ENCODE data around the gene DOCK10. TPM values are rescaled to one million over a fixed set of nuclear protein-coding genes. Genes with fewer than 3 reads are reported as not detected.

DOCK10 gene
- total RNA-seq, 1 donor from 2014 or later = 2.3 TPM

DNA sequence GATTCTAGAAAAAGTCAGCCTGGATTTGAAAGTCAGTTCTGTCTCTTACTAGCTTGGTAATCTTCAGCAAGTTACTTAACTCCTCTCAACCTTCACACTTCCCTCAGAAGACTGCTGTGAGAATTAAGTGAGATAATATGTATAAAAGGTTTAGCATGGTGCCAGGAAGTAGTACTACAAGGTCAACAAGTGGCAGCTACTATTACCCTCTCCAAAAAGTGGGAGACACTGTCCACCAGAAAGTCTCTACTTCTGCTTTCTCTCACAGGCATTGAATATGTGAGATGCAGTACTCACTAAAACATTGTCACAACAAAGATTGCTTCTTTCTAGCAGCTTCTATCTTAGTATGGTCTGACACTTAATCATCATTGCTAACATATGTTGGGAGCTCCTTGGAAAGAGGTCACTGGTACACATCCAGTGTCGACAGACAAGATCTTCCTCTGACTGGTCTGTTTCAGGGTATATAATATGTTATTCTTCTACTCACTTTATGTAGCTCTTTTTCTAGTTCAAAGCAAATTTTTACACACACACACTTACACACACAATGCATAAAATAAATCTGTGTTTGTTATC is 47.9 kb downstream of the DOCK10 start:
- ATAC-seq (no peak), DNase-seq (ENCODE audit: missing footprints) (no peak)
- intact Hi-C loops (cut with DNase I) = no loop called here

DNA sequence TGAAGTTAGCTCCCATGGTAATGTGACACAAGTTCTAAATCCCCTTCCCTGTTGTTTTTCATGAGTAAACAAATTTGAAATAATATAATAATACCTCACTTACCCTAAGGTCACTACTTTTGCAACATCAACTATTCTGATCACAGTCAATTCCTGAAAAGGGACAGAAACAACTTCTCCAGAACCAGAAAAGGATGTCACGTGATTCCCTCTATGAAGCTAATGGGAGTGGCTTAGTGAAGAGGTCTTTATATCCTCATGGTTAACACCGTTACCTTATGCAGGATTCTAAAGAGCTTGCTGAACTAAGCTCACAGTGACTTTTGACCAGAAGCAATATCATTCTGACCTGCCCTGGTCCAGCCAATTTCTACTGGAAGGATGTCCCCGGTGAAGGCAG is 51.6 kb downstream of the DOCK10 start:
- DNase-seq (ENCODE audit: missing footprints) (no peak), ATAC-seq (no peak)
- intact Hi-C loops (cut with DNase I) = no loop called here

DNA sequence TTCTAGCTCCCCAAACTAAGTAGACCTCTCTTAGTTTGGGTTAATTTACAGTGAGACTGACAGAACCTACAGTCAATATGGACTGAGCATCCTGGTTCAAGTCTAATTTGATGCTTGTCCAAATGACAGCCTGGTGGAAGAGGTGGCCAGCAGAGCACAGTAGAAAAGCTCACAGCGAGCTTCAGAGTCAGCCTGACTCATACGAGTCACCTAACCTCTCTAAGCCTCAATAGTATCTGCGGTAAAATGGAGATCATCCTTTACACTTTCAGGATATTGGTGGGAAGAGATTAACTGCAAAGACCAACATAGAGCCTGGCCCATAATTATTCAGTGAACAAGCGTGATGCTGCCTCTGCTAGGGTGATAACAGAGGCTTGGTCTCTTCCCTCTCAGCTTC is 54.5 kb downstream of the DOCK10 start:
- ATAC-seq = no peak
- intact Hi-C loops (cut with DNase I) = no loop called here
- DNase-seq (ENCODE audit: missing footprints) = no peak

- intact Hi-C loops (cut with DNase I) = no loop called here
- DNase-seq (ENCODE audit: missing footprints) (no peak), ATAC-seq (no peak)
Measured at GRCh38 chr2:224986477-224986876, 55.8 kb downstream of the DOCK10 start.

DNA sequence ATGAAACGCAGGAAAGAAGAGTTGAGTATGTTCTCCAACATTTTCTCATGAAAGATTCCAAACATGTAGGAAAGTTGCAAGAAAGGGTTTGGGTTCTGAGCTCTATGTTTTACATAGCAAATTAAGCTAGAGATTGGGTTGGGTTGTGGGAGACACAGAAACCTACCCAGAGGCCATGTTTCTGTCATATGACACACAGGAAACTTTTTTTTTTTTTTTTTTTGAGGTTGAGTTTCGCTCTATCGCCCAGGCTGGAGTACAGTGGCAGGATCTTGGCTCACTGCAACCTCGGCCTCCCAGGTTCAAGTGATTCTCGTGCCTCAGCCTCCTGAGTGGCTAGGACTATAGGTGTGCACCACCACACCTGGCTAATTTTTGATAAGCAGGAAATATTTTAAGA is 57.6 kb downstream of the DOCK10 start:
- DNase-seq (ENCODE audit: missing footprints) (no peak), ATAC-seq (no peak)
- intact Hi-C loops (cut with DNase I) = loop anchor here (5.0 kb wide), 1 partner anchor 47 kb away; no protein-coding TSS in a partner anchor

DNA sequence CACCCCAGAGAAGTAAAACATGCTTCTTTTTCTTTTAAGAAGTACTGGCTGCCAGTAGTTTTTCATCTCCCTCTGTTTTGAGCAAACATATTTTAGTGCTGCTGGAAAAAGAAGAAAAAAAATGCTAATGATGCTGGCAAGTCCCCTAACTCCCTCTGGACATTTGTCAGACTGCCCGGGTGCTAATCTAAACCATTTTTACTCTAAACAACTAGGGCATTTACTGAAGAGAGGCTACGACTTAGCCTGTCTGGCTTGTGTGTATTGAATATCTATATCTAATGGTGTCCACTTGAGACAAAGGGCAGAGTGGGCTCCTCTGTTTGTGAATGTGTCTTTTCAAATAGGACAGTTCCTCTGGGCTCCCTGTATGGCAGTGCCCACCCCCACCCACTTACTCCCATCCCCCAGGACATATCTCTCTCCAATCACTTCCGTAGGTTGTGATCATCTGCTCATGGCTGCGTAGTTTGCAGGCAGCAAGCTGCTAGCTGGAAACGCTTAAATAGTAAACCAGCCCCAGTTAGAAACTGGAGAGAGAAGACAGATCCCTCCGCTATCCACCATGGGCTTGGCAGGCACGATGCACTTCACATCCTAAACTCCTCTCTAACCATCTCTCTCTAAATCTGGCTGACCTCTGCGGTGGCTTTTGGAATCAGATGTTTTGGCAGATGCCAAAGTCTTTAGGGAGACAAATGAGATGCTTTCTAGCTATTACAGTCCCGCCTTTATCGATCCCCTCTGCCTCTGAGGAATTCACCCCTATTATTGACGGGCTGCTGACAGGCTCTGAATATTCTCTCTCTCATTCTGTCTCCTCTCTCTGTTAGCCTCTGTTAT is 58.3 kb downstream of the DOCK10 start:
- intact Hi-C loops (cut with DNase I) = loop anchor here (5.0 kb wide), 1 partner anchor 47 kb away; no protein-coding TSS in a partner anchor
- DNase-seq (ENCODE audit: missing footprints) (no peak), ATAC-seq (peak; percentile 47)

DNA sequence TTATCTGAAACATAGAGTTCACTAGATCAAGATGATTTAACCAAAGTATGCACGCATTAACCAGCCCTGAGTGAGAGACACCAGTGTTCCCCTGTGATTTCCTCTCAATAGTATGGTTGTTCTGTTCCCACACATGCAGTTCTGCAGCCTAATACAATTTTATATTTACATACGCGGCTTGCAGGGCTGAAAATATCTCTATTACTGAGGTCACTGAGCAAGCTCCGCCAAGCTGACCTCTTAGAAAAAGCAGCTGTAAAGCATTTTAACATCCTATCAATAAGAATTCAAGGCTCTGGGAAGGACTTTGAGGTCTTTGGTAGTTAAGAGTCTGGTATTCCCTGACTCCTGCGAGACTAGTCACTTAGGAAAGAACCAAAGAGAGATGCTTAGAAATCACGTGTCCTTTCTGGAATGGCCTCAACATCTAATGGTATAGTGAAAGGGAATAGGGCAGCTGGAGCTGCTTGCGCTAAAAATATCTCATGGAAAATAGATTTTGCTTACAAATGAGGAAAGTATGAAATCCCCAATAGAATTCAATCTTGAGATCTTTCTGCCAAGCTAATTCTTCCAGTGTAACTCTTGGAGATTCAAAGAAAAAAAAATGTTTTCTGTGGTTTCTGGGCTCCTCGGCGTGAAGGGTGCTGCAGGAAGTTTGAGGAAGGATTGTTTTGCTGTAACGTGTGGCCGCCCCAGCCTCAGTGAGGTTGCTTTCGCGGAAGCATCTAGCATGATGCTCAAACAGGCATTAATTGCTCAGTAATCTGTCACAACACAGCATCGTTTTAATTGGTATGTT is 59.2 kb downstream of the DOCK10 start:
- DNase-seq (ENCODE audit: missing footprints) = no peak
- intact Hi-C loops (cut with DNase I) = loop anchor here (5.0 kb wide), 1 partner anchor 46 kb away; no protein-coding TSS in a partner anchor
- ATAC-seq = no peak

- intact Hi-C loops (cut with DNase I) = loop anchor here (5.0 kb wide), 1 partner anchor 45 kb away; no protein-coding TSS in a partner anchor
- no peak for DNase-seq (ENCODE audit: missing footprints)
- peak; percentile 57 for ATAC-seq
Measured at GRCh38 chr2:224982226-224982625, 60.0 kb downstream of the DOCK10 start.

DNA sequence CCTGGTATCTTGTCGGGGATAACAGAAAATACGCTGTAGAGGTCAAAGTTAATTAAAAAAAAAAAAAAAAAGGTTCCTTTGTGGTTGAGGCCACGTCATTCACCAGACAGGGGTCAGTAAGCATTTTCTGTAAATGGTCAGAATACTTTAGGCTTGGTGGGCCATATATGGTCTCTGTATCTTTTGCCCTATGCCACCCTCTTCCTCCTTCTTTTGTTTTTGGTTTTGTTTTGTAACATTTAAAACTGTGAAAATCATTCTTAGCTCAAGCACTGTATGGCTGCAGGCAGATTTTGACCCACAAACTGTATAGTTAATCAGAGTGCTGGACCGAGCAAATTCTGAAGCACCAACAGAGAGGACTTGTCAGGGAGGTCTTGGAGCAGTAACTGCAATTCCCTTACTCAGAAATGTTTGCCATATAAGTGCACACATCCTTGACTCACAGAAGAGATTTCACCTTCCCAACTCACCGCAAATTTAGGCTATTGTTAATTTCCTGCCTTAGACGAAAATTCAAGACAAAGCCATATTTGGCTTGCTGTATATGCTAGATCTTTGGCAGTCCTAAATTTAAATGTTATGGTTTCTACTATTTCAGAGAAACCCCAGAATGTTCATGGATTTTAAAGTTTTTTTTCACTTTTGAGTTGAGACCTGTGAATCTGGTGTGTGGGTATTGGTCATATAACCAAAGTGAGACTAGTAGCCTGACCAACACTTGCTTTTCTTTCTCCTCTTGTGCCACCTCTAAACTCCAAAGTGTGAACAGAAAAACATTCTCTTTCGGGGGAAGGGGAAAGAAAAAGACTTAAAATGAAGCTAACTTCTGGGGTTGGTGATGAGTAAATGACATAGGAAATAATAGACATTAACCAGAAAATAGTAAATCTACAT is 65.4 kb downstream of the DOCK10 start:
- no peak for DNase-seq (ENCODE audit: missing footprints)
- ATAC-seq = no peak
- intact Hi-C loops (cut with DNase I) = no loop called here

DNA sequence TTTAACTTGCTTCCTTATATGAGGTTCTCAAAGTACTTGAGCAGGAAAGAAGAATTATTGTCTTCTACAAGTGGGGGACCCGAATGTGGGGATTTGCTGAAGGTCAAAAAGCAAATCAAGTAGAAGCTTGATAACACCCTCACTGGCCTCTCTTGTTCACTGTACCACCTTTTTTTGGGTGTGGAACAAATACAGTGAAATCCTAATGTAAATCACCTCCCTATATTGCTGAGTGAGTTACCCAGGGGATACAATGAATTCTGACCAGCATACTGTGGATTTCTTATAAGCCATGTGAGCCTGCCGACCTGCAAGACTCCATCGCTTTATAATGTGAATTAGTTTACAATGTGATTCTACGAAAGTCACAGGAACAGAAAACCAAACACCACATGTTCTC is 66.5 kb downstream of the DOCK10 start:
- intact Hi-C loops (cut with DNase I) = no loop called here
- no peak for ATAC-seq

DNA sequence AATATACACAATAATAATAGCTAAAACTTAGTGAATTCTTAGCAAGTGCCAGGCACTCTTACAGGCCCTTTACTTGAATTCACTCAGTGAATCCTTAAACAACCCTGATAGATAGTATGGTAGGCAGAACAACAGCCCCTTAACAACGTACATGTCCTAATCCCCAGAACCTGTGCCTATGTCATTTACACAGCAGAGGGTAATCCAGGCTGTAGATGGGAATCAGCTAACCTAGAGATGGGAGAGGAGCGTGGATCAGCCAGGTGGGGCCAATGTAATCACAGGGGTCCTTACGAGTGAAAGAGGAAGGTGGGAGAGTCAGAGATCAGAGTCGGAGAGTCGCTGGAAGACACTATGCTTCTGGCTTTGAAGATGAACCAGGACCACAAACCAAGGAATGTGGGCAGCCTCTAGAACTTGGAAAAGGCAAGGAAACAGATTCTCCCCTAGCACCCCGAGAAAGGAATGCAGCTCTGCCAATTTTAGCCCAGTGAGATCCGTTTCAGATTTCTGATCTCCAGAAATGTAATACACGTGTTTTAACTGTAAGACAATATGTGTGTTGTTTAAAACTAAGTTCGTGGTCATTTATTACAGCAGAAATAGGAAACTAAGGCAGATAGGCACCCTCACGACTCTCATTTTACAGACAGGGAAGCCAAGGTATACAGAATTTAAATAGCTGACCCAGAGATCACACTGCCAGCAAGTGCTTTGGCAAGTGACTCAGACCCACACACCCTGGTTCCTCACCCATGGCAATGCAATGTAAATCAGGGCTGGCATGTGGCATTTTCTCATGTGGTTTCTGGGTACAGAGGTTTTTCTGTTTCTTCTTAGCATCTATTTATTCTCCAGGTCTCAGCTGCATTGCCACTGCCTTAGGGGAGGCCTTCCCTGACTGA is 68.9 kb downstream of the DOCK10 start:
- intact Hi-C loops (cut with DNase I) = no loop called here
- no peak for ATAC-seq
- no peak for DNase-seq (ENCODE audit: missing footprints)

More for the DNA sequence above, 66.5 kb downstream of the DOCK10 start:
- no peak for DNase-seq (ENCODE audit: missing footprints)

DNA sequence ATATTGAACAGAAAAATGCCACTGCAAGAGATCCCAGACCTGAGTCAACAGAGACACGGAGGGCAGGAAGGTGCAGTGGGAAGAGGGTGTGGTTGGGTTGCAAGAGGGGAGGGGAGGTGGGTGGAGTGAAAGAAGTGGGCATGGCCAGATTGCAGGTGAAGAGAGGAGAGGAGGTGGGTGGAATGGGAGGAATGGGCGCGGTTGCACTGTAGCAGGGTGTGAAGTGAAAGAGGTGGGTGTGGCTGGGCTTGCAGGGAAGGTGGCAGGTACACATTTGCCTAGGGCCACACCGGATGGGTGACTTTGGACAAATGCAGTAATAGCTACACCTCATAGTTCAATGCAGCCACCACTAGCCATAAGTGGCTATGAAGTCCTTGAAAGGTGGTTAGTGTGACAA is 71.1 kb downstream of the DOCK10 start:
- ATAC-seq = no peak
- intact Hi-C loops (cut with DNase I) = no loop called here

GRCh38 chr2:224970311-224970710 is 72.0 kb downstream of the DOCK10 start:
- intact Hi-C loops (cut with DNase I) = no loop called here
- no peak for DNase-seq (ENCODE audit: missing footprints)
- no peak for ATAC-seq

More for the DNA sequence above, 71.1 kb downstream of the DOCK10 start:
- no peak for DNase-seq (ENCODE audit: missing footprints)

GRCh38 chr2:224969633-224970260 is 72.5 kb downstream of the DOCK10 start:
- DNase-seq (ENCODE audit: missing footprints) (no peak), ATAC-seq (no peak)
- intact Hi-C loops (cut with DNase I) = no loop called here

DNA sequence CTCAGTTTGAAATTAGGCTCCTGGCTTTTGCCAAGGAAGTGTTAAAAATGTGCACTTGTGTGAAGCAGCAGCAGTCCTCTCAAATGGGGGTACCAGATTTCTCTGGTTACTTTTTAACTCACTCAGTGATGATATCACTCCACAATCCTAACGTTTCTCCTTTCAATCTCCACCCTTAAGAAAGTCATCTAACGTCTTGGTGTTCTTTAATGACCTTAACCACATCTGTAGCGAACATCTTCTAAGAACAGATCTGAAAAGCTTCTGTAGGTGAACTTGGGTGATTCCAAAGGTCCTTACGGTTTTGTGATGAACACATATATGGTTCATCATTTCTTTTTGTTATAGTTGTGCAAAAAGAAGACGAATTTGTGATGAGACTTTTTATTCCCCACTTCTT is 73.2 kb downstream of the DOCK10 start:
- ATAC-seq (no peak), DNase-seq (ENCODE audit: missing footprints) (no peak)
- intact Hi-C loops (cut with DNase I) = no loop called here

GRCh38 chr2:224968051-224968450 is 74.2 kb downstream of the DOCK10 start:
- no peak for ATAC-seq
- no peak for DNase-seq (ENCODE audit: missing footprints)
- intact Hi-C loops (cut with DNase I) = no loop called here

DNA sequence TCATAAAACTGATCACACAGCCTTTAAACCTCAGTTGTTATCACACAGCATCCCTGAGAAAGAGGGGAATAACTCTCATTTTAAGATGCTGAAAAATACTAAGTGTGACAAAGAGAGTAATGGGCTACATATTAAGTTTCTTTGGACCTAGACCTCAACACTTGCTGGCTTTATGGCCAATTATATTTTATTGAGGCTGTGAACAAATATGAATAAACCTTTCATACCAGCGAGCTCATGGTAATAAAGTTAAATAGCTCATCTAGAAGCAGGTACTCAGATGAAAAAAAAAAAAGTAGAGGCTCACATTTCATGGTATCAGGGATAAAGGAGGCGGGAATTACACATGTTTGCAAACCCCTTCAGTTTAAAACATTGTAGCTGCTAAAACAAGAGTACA is 75.7 kb downstream of the DOCK10 start:
- no peak for DNase-seq (ENCODE audit: missing footprints)
- no peak for ATAC-seq
- intact Hi-C loops (cut with DNase I) = no loop called here

Measured in Right ventricle myocardium inferior (tissue), 1 donor.